K562 (cell line): ENCODE measurements around the gene UGT1A10.

ENCODE experiments used
- ZNF140 ChIP-seq: fragments of 250-450 bp; sonication (Bioruptor Pico); IDR thresholded peaks from 2 replicates; pipeline ENCODE4 v1.8.0; 2021; ENCODE audit warnings: moderate library complexity, mild to moderate bottlenecking, inconsistent platforms
- TF ChIP-seq, protein P1 (sequence below): fragments of 250-450 bp; sonication (Bioruptor Pico); IDR thresholded peaks from 2 replicates; pipeline ENCODE4 v1.8.0; 2022; ENCODE audit warnings: moderate library complexity, mild to moderate bottlenecking, inconsistent platforms

DNA sequence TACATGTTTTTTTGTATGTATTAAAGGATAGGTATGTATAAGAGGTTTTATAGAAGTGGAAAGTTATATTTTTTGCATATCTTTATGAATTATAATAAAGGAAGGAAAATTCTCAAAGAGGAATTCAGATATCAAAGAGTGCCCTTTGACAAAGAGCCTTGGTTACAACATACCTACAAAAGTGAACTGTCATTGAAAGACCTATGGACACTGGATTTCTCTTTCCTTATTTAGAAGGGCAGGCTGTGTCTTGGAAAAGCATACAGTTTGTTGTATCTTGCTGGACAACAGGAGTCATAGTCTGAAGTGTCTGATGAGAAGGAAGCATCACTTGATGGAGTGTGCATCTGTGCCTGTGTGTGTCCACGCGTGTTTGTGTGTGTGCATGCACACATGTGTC, 15.2 kb downstream of the UGT1A10 start:
- no peak for TF ChIP-seq ZNF140
- TF ChIP-seq, protein P1, sequence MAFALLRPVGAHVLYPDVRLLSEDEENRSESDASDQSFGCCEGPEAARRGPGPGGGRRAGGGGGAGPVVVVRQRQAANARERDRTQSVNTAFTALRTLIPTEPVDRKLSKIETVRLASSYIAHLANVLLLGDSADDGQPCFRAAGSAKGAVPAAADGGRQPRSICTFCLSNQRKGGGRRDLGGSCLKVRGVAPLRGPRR (CRISPR knock-in tag): no peak
